DND-41 (cell line): Measurements from ENCODE around the gene CHD6.

Source experiments
- EZH2 ChIP-seq: IDR thresholded peaks from 3 replicates; pipeline ENCODE4 v1.6.1; 2012; ENCODE audit warnings: borderline replicate concordance, low read depth, mild to moderate bottlenecking, moderate library complexity, low read length, inconsistent platforms; ENCODE audit not compliant: severe bottlenecking
- TF ChIP-seq, protein P1 (sequence below): IDR thresholded peaks from 2 replicates; pipeline ENCODE4 v1.5.1; 2012; ENCODE audit warnings: borderline replicate concordance, low read length, moderate library complexity, mild to moderate bottlenecking; ENCODE audit not compliant: poor library complexity, severe bottlenecking; ENCODE audit errors: extremely low read depth

DNA sequence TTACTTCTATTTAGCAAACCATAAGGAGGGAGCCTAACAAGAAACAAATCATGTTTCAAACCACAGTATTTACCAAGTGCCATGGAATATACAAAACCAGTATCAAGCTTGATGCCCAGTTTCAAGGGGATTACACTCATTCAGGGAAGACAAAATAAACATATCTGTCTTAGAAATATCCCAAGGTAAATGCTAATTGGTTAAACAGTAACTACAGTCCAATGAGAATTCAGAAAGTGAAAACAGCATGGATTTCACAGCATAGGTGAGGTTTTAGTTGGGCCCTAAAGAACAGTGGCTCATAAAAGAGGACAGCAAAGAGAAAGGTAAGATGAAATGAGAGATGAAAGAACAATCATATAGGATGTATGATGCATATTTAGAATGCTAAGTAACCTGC is 110.3 kb downstream of the CHD6 start:
- TF ChIP-seq, protein P1, sequence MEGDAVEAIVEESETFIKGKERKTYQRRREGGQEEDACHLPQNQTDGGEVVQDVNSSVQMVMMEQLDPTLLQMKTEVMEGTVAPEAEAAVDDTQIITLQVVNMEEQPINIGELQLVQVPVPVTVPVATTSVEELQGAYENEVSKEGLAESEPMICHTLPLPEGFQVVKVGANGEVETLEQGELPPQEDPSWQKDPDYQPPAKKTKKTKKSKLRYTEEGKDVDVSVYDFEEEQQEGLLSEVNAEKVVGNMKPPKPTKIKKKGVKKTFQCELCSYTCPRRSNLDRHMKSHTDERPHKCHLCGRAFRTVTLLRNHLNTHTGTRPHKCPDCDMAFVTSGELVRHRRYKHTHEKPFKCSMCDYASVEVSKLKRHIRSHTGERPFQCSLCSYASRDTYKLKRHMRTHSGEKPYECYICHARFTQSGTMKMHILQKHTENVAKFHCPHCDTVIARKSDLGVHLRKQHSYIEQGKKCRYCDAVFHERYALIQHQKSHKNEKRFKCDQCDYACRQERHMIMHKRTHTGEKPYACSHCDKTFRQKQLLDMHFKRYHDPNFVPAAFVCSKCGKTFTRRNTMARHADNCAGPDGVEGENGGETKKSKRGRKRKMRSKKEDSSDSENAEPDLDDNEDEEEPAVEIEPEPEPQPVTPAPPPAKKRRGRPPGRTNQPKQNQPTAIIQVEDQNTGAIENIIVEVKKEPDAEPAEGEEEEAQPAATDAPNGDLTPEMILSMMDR: no peak
- no peak for TF ChIP-seq EZH2
